Measurements from ENCODE around the gene SIM2.

Gene SIM2

GRCh38 chr21:36703626-36704280 lies 4.8 kb downstream of the SIM2 start:
- in situ Hi-C loops (cut with MboI; ENCODE audit: low pct_unique_long_range_greater_than_20kb, low sequenced_read_pairs, unreplicated experiment): no loop called here
- TF ChIP-seq CTCF (IDR thresholded peaks at IDR 0.05; ENCODE audit: extremely low read depth, insufficient read depth, missing control alignments): no peak
- DNase-seq (ENCODE audit: low spot score): no peak

- TF ChIP-seq CTCF (IDR thresholded peaks at IDR 0.05; ENCODE audit: extremely low read depth, insufficient read depth, missing control alignments): no peak
- in situ Hi-C loops (cut with MboI; ENCODE audit: low pct_unique_long_range_greater_than_20kb, low sequenced_read_pairs, unreplicated experiment): no loop called here
- DNase-seq (ENCODE audit: low spot score): peak; percentile 52
Measured at GRCh38 chr21:36704281-36704957, 5.5 kb downstream of the SIM2 start.

- peak; percentile 42 for DNase-seq (ENCODE audit: low spot score)
- no peak for TF ChIP-seq CTCF (IDR thresholded peaks at IDR 0.05; ENCODE audit: extremely low read depth, insufficient read depth, missing control alignments)
- in situ Hi-C loops (cut with MboI; ENCODE audit: low pct_unique_long_range_greater_than_20kb, low sequenced_read_pairs, unreplicated experiment): no loop called here
Measured at GRCh38 chr21:36704958-36705678, 6.2 kb downstream of the SIM2 start.

GRCh38 chr21:36705679-36706481 lies 7.0 kb downstream of the SIM2 start:
- in situ Hi-C loops (cut with MboI; ENCODE audit: low pct_unique_long_range_greater_than_20kb, low sequenced_read_pairs, unreplicated experiment): no loop called here
- TF ChIP-seq CTCF (IDR thresholded peaks at IDR 0.05; ENCODE audit: extremely low read depth, insufficient read depth, missing control alignments): peak; percentile 13
- peak; percentile 34 for DNase-seq (ENCODE audit: low spot score)

GRCh38 chr21:36706482-36706852 lies 7.6 kb downstream of the SIM2 start:
- in situ Hi-C loops (cut with MboI; ENCODE audit: low pct_unique_long_range_greater_than_20kb, low sequenced_read_pairs, unreplicated experiment): no loop called here
- TF ChIP-seq CTCF (IDR thresholded peaks at IDR 0.05; ENCODE audit: extremely low read depth, insufficient read depth, missing control alignments): no peak
- DNase-seq (ENCODE audit: low spot score): no peak
